GM19328 (cell line): ENCODE data around the gene GAS7.

Source experiments
- ATAC-seq: cut with Tn5 transposase; IDR thresholded peaks from one replicate; pipeline ENCODE4 v1.9.1; 2021; ENCODE audit warnings: mild to moderate bottlenecking, moderate library complexity; ENCODE audit not compliant: unreplicated experiment

GAS7 gene

DNA sequence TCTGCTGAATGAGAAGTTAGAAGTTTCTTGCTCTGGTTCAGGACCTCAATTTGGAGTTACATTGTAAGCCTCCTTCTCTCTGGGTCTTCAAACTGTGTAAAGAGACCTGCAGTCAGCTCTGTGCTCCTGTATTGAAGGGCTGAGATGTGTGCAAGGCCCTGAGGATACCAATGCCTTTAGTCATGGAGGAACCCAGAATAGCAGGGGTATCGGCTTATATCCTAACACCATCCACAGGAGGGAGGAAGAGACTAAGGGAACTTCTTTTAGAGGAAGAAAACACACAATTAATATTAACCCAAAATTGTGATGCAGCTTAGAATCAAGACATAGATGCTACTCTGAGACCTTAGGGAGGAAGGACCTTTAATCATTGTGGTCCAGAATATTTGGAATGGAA lies 336.2 kb downstream of the GAS7 start:
- no peak for ATAC-seq

DNA sequence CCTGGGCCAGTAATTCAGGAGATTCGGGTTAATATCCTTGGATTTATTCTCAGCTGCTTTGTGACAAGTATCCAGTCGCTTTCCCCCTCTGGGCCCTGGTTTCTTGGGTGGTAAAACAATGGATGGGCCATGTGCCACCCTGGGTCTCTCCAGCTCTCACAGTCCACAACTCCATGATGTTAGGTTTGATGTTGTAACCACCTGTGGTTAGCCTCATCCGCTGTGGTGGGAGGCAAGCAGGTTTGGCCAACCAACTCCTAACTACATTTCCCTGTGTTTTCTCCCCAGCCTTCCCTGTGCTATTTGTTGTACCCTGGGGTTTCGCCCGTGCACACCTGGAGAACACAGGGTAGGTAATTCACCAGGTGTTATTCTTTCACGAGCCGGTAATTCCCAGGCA lies 337.6 kb downstream of the GAS7 start:
- ATAC-seq: no peak
